ENCODE data around the gene IL11RA. TPM values are rescaled to one million over a fixed set of nuclear protein-coding genes. Genes with fewer than 3 reads are reported as not detected.
"Not testable (repeated sequence)": the region's sequence is repeated elsewhere in the genome, so short reads cannot be mapped to it uniquely, and the experiment has no call there.

Gene IL11RA
- total RNA-seq, 1 donor from 2014 or later: 30.3 TPM

DNA sequence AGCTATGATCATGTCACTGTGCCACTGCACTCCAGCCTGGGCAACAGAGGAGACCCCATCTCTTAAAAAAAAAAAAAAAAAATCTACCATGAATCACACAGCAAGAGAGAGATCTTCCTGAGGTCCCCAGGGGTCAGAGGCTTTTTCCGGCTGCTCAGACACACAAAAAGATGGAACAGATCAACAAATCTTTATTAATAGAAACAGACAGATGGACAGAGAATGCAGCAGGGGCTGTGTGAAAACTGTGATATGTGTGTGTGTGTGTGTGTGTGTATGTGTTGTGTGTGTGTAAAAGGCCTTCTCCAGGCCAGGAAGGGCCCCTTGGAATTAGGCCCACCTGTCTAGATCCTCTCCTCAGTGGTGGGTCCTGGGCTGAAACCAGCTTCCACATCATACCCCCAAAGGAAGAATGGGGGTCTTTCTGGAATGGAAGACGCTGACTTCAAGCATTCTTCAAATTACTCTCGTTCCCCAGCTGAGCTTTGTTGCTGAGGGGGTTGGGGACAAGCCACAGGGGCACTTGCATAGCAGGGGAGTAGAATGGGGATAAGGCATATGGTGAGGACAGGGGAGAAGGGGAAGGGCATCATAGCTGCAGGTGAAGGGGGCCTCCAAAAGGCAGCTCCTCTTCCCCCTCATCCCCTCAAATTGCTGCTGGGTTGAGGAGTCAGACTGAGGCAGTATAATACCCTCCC lies 17.3 kb upstream of the IL11RA start:
- intact Hi-C loops (cut with micrococcal nuclease): loop anchor here (1.0 to 10.0 kb wide), 3 partner anchors 22 to 440 kb away; partner anchors contain the start of genes FANCG, RPP25L and VCP
- no peaks in the 10 kb centered on the region for H3K9me3 Mint-ChIP-seq
- DNase-seq (ENCODE audit: low spot score): no peak
- H3K36me3 Mint-ChIP-seq (ENCODE audit: low read depth): peaks cover 31% of the 10 kb centered on the region
- no peak overlapping the region for H3K27ac Mint-ChIP-seq
- H3K4me1 Mint-ChIP-seq (ENCODE audit: low read depth): peaks cover 39% of the 10 kb centered on the region
- peak overlapping the region; percentile 59 for H3K4me3 Mint-ChIP-seq
- peaks cover 12% of the 10 kb centered on the region for H3K27me3 Mint-ChIP-seq (ENCODE audit: insufficient read depth)

DNA sequence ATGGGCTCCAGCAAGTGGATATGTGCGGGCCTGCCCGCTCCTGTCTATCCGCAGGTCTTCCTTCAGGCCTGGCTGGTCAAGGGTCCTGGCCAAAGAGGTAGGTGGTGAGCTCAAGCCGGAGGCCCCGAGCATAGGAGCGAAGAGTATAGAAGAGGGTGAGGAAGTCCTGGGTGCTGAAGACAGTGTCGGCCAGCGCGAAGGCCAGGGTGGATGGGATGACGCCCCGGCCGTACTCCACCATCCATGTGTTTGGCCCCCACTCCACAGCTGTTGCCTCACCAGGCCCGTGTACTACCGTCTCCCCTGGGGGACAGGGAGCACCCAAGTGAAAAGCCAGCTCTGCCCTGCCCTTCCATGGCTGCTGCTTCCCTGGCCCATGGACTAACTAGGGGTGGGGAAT lies 16.4 kb upstream of the IL11RA start:
- Mint-ChIP-seq H3K27me3 (ENCODE audit: insufficient read depth) (peaks cover 3% of the 10 kb centered on the region), H3K4me1 (ENCODE audit: low read depth) (peaks cover 34% of the 10 kb centered on the region), H3K36me3 (ENCODE audit: low read depth) (peaks cover 31% of the 10 kb centered on the region), H3K9me3 (no peaks in the 10 kb centered on the region), H3K27ac (peak overlapping the region; percentile 40), H3K4me3 (peak overlapping the region; percentile 97)
- intact Hi-C loops (cut with micrococcal nuclease): loop anchor here (5.0 to 10.0 kb wide), 2 partner anchors 33 to 439 kb away; partner anchors contain the start of genes FANCG and VCP
- no peak for DNase-seq (ENCODE audit: low spot score)

DNA sequence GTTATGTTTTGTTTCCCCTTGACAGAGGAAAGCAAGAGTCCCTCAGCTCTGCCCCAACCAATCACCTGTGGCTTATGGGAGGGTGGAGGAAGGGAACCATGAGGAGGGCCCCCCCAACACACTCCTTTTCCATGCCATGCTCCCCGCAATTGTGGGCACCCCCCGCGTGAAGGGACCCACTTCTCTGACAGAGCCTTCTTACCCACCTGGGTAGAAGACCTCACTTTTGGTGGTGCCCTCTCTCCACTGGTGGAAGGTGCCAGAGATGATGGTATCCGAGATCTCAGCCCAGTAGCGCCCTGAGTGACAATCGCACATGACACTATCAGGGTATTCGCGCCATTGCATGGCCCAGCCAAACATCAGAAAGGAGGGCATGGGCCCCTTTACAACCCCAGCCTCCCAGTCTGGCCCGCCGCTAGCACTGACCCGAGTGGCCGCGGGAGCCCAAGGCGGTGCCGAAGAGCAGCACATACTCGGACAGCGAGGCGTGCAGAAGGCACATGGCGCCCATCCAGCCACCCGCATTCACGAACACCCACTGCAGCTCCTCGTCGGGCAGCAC lies 15.1 kb upstream of the IL11RA start:
- Mint-ChIP-seq H3K9me3 (no peaks in the 10 kb centered on the region), H3K4me3 (peak overlapping the region; percentile 97), H3K27me3 (ENCODE audit: insufficient read depth) (no peaks in the 10 kb centered on the region), H3K4me1 (ENCODE audit: low read depth) (peaks cover 39% of the 10 kb centered on the region), H3K27ac (peak overlapping the region; percentile 88), H3K36me3 (ENCODE audit: low read depth) (peaks cover 31% of the 10 kb centered on the region)
- intact Hi-C loops (cut with micrococcal nuclease): loop anchor here (1.0 to 10.0 kb wide), 6 partner anchors 9 to 438 kb away; partner anchors contain the start of genes DCTN3, DNAI1, FAM219A and FANCG
- DNase-seq (ENCODE audit: low spot score): peak; percentile 15

DNA sequence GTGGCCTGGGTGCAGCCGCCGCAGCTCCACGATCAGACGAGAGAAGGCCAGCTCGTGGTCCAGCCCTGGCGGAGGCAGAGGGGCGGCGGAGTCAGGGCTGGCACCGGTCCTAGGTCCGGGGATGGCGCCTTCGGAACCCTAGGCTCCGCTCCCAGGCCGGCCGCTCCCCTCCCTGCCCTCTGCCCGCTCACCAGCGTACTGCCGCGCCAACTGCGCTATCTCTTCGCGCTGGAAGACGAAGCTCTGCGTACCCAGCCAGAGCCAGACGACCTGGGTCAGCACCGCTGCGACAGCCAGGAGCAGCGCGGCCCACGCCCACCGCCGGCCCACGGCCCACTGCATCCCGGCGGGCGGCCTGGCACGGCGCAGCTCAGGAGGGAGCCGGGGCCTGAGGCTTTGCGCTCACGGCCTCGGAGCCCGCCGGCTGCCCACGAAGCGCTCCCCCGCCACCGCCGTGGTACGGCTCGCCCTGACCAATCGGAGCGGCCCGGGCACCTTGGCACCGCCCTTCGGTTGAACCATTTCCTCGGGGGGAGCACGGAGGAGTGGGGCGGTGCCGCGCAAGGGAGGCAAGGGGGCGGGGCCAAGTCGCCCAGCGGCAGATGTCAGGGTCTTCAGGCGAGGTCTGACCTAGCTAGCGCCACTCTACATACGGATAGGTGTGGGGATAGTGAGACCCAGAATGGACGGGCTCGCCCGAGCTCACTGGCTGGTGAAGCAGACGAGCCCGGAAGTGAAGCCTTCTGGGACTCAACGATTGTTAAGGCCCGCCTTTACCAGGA lies 14.4 kb upstream of the IL11RA start, which contains the start of gene SIGMAR1:
SIGMAR1 (minus strand) TSS at position 432 of the 782 bp plus-strand sequence; CDS start at position 342, 90 bp downstream.
- Mint-ChIP-seq H3K36me3 (ENCODE audit: low read depth) (peaks cover 25% of the 10 kb centered on the region), H3K4me1 (ENCODE audit: low read depth) (peaks cover 39% of the 10 kb centered on the region), H3K9me3 (no peaks in the 10 kb centered on the region), H3K4me3 (peak within 1 kb of the TSS; percentile 97), H3K27me3 (ENCODE audit: insufficient read depth) (no peaks in the 10 kb centered on the region), H3K27ac (peak within 1 kb of the TSS; percentile 88)
- peak; percentile 94 for DNase-seq (ENCODE audit: low spot score)
- intact Hi-C loops (cut with micrococcal nuclease): loop anchor here (1.0 to 10.0 kb wide), 7 partner anchors 9 to 437 kb away; partner anchors contain the start of genes DCTN3, DNAI1, FAM219A and FANCG

DNA sequence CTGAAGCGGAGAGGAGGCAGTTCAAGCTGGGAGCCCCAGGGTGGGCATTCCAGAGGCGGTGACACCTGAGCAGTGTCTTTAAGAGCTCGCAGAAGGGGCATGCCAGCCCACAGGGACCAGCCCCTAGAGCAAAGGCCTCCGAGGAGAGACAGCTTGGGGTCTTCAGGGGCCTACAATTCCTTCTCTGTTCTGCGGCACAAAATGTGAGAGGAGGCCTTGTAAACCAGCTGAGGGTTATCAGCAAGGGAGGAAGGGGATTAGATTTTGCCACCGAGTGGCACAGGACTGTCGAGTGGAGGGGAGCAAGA lies 13.9 kb upstream of the IL11RA start:
- Mint-ChIP-seq H3K27me3 (ENCODE audit: insufficient read depth) (no peaks in the 10 kb centered on the region), H3K36me3 (ENCODE audit: low read depth) (peaks cover 22% of the 10 kb centered on the region), H3K9me3 (no peaks in the 10 kb centered on the region), H3K4me3 (peak overlapping the region; percentile 97), H3K4me1 (ENCODE audit: low read depth) (peaks cover 39% of the 10 kb centered on the region), H3K27ac (peak overlapping the region; percentile 62)
- intact Hi-C loops (cut with micrococcal nuclease): loop anchor here (1.0 to 10.0 kb wide), 3 partner anchors 26 to 437 kb away; partner anchors contain the start of genes FANCG and VCP
- no peak for DNase-seq (ENCODE audit: low spot score)

DNA sequence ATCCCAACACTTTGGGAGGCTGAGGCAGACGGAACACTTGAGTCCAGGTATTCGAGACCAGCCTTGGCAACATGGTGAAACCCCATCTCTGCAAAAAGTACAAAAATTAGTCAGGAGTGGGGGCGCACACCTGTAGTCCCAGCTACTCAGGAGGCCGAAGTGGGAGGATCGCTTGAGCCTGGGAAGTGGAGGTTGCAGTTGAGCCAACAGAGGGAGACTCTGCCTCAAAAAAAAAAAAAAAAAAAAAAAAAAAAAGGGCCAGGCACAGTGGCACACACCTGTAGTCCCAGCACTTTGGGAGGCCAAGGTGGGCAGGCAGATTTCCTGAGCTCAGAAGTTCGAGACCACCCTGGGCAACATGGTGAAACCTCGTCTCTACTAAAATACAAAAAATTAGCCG lies 12.7 kb upstream of the IL11RA start:
- Mint-ChIP-seq H3K4me1 (ENCODE audit: low read depth) (peaks cover 32% of the 10 kb centered on the region), H3K36me3 (ENCODE audit: low read depth) (peaks cover 16% of the 10 kb centered on the region)
- not testable (repeated sequence) for H3K4me3 Mint-ChIP-seq; H3K27ac Mint-ChIP-seq; H3K27me3 Mint-ChIP-seq (ENCODE audit: insufficient read depth); H3K9me3 Mint-ChIP-seq; DNase-seq (ENCODE audit: low spot score)
- intact Hi-C loops (cut with micrococcal nuclease): loop anchor here (5.0 to 10.0 kb wide), 2 partner anchors 37 to 435 kb away; partner anchors contain the start of genes FANCG and VCP

DNA sequence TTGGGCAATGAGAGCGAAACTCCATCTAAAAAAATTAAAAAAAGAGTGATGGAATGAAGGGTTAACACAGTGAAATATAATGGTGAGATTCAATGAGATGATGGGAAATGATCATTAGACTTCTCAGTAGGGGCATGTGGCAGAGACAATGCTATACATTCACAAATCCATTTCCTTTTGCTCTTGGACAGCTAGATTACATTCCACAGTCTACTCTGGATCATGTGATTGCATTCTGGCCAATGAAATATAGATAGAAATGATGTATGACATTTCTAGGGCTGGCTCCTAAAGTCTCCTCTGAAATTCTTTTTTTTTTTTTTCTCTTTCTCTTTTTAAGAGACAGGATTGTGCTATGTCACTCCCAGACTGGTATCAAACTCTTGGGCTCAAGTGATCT lies 9.3 kb upstream of the IL11RA start:
- intact Hi-C loops (cut with micrococcal nuclease): no loop called here
- no peak for DNase-seq (ENCODE audit: low spot score)
- no peaks in the 10 kb centered on the region for H3K27me3 Mint-ChIP-seq (ENCODE audit: insufficient read depth)
- H3K4me1 Mint-ChIP-seq (ENCODE audit: low read depth): peaks cover 31% of the 10 kb centered on the region
- H3K9me3 Mint-ChIP-seq: no peaks in the 10 kb centered on the region
- H3K4me3 Mint-ChIP-seq: no peak overlapping the region
- H3K27ac Mint-ChIP-seq: no peak overlapping the region
- no peaks in the 10 kb centered on the region for H3K36me3 Mint-ChIP-seq (ENCODE audit: low read depth)

DNA sequence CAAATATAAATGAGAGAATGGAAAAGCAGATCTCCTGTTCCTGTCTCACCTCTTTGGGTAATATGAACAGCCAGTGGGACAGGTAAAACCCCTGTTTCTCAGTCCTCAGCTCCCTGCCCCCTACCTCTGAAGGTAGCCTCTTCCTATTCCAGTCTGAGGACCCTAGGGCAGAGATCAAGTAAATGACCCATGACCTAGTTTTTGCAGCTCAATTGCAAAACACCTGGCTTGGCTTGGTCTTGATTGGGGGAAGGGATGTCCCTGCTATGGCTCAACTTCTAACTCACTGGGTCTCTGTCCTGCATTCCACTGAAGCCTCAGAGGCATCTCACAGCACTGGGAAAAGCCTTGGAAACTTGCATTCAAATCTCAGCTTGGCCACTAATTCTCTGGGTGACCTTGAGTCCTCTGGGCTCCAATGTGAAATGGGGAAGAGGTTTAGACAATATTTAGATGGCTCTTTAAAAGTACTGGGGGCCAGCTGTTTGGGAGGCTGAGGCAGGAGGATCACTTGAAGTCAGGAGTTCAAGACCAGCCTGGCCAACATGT lies 7.1 kb upstream of the IL11RA start:
- no peaks in the 10 kb centered on the region for H3K27me3 Mint-ChIP-seq (ENCODE audit: insufficient read depth)
- H3K9me3 Mint-ChIP-seq: no peaks in the 10 kb centered on the region
- no peak overlapping the region for H3K4me3 Mint-ChIP-seq
- no peak overlapping the region for H3K27ac Mint-ChIP-seq
- peaks cover 37% of the 10 kb centered on the region for H3K4me1 Mint-ChIP-seq (ENCODE audit: low read depth)
- no peak for DNase-seq (ENCODE audit: low spot score)
- intact Hi-C loops (cut with micrococcal nuclease): no loop called here
- peaks cover 17% of the 10 kb centered on the region for H3K36me3 Mint-ChIP-seq (ENCODE audit: low read depth)

DNA sequence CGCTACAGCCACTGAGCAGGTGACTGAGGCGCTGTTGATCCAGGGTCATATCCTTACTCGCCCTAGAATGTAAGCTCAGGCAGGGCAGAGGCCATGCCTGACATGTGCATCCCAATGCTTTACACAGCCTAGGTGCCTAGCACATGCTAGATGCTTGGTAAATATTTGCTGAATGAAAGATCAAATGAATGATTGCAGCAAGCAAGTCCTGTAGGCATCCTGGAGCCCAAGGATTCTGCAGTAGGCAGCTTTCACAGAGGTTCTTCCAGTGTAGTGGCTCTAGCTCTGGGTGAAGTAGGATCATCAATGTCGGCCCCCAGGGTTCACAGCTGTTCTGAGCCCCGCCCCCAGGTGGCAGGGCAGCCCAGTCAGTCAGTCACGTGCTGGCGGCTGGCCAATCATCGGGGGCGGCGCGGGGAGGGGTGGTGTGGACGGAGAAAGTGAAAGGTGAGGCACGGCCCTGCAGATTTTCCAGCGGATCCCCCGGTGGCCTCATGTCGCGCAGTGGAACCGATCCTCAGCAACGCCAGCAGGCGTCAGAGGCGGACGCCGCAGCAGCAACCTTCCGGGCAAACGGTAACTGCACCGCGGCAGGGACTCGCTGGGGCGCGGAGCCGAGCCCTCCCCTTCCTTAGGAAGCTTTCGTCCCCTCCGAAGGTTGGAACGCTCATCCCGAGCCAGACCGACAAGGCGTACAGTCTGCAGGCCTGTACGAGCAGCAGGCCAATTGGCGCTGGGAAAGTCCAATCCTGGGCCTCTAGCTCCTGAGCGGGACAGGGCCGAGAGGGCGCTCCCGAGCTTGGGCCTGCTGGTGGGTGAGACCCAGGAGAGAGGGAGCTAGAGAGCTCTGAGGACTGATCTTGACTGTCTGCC lies 5.5 kb upstream of the IL11RA start, which contains the start of gene GALT:
GALT (plus strand) TSS at position 465 of the 873 bp plus-strand sequence; CDS start at position 495, 30 bp downstream.
- Mint-ChIP-seq H3K4me1 (ENCODE audit: low read depth) (peaks cover 33% of the 10 kb centered on the region), H3K27me3 (ENCODE audit: insufficient read depth) (no peaks in the 10 kb centered on the region), H3K4me3 (peak within 1 kb of the TSS; percentile 96), H3K27ac (peak within 1 kb of the TSS; percentile 88), H3K9me3 (no peaks in the 10 kb centered on the region), H3K36me3 (ENCODE audit: low read depth) (peaks cover 19% of the 10 kb centered on the region)
- peak; percentile 95 for DNase-seq (ENCODE audit: low spot score)
- intact Hi-C loops (cut with micrococcal nuclease): loop anchor here (1.0 to 2.0 kb wide), 6 partner anchors 9 to 317 kb away; partner anchors contain the start of genes DNAI1, FAM219A, KIF24 and NUDT2

DNA sequence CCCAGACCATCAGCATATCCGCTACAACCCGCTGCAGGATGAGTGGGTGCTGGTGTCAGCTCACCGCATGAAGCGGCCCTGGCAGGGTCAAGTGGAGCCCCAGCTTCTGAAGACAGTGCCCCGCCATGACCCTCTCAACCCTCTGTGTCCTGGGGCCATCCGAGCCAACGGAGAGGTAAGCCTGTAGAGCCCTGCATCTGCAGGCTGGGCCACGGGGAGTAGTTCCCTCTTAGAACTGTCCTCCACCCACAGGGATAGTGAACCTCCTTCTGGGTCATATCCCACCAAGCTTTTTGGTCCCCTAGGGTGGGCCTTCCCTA lies 4.9 kb upstream of the IL11RA start:
- intact Hi-C loops (cut with micrococcal nuclease): loop anchor here (2.0 kb wide), 1 partner anchor 188 kb away; the partner anchor contains the start of genes DNAI1 and FAM219A

DNA sequence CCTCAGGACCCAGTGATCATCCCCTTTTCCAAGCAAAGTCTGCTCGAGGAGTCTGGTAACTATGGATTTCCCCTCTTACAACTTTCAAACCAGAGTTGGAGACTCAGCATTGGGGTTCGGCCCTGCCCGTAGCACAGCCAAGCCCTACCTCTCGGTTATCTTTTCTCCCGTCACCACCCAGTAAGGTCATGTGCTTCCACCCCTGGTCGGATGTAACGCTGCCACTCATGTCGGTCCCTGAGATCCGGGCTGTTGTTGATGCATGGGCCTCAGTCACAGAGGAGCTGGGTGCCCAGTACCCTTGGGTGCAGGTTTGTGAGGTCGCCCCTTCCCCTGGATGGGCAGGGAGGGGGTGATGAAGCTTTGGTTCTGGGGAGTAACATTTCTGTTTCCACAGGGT lies 4.3 kb upstream of the IL11RA start:
- peak overlapping the region; percentile 88 for H3K27ac Mint-ChIP-seq
- H3K4me3 Mint-ChIP-seq: peak overlapping the region; percentile 96
- H3K9me3 Mint-ChIP-seq: no peaks in the 10 kb centered on the region
- peaks cover 23% of the 10 kb centered on the region for H3K36me3 Mint-ChIP-seq (ENCODE audit: low read depth)
- no peaks in the 10 kb centered on the region for H3K27me3 Mint-ChIP-seq (ENCODE audit: insufficient read depth)
- H3K4me1 Mint-ChIP-seq (ENCODE audit: low read depth): peaks cover 37% of the 10 kb centered on the region
- intact Hi-C loops (cut with micrococcal nuclease): loop anchor here (2.0 kb wide), 1 partner anchor 189 kb away; the partner anchor contains the start of genes DNAI1 and FAM219A
- no peak for DNase-seq (ENCODE audit: low spot score)

More for the DNA sequence above, 4.9 kb upstream of the IL11RA start:
- Mint-ChIP-seq H3K27me3 (ENCODE audit: insufficient read depth) (no peaks in the 10 kb centered on the region), H3K4me1 (ENCODE audit: low read depth) (peaks cover 32% of the 10 kb centered on the region), H3K36me3 (ENCODE audit: low read depth) (peaks cover 19% of the 10 kb centered on the region), H3K4me3 (peak overlapping the region; percentile 96), H3K9me3 (no peaks in the 10 kb centered on the region), H3K27ac (peak overlapping the region; percentile 88)
- no peak for DNase-seq (ENCODE audit: low spot score)

Measured in activated T-helper 1 cell treated with anti-CD3 and anti-CD28 coated beads, Interleukin-12 subunit alpha, Interleukin-12 subunit beta, Interleukin-2, Interleukin-4 antibody, amounts not matched to agents 30 ng/mL and 10 ng/mL and 1 ng/mL, durations not matched to agents 14 hours and 24 hours and 36 hours (primary cell).